Uterus (tissue), 2 donors: ENCODE measurements around the gene JARID2.

Source experiments
- CTCF ChIP-seq, 4 experiments: fragments of 200-600 bp in 2 of 4; fragments of 450-650 bp in 2 of 4; sonication (generic) in 2 of 4; IDR thresholded peaks; one replicate each; pipeline ENCODE4 v1.5.1; 2016 to 2019; ENCODE audit warnings: antibody characterized with exemption in 4 of 4, mild to moderate bottlenecking in 2 of 4, moderate library complexity in 1 of 4
- POLR2A ChIP-seq, 2 donors: fragments of 450-650 bp; IDR thresholded peaks; one replicate each; pipeline ENCODE4 v1.6.1; 2016; ENCODE audit warnings: antibody characterized with exemption in 2 of 2, mild to moderate bottlenecking in 1 of 2, moderate library complexity in 1 of 2

- TF ChIP-seq CTCF (IDR thresholded peaks at IDR 0.05) (no peak), POLR2A (IDR thresholded peaks at IDR 0.05) (no peak)
Observed at GRCh38 chr6:15491986-15492269, 246.1 kb downstream of the JARID2 start.
